ENCODE results near the gene SKA1.

GRCh38 chr18:50358844-50359243, 16.0 kb upstream of the SKA1 start:
- TF ChIP-seq CTCF (IDR thresholded peaks at IDR 0.05), result no peak
- no peak for TF ChIP-seq POLR2A (IDR thresholded peaks at IDR 0.05)

All from body of pancreas (tissue), 4 donors.